ENCODE results near the gene VPS11.

The VPS11 gene

DNA sequence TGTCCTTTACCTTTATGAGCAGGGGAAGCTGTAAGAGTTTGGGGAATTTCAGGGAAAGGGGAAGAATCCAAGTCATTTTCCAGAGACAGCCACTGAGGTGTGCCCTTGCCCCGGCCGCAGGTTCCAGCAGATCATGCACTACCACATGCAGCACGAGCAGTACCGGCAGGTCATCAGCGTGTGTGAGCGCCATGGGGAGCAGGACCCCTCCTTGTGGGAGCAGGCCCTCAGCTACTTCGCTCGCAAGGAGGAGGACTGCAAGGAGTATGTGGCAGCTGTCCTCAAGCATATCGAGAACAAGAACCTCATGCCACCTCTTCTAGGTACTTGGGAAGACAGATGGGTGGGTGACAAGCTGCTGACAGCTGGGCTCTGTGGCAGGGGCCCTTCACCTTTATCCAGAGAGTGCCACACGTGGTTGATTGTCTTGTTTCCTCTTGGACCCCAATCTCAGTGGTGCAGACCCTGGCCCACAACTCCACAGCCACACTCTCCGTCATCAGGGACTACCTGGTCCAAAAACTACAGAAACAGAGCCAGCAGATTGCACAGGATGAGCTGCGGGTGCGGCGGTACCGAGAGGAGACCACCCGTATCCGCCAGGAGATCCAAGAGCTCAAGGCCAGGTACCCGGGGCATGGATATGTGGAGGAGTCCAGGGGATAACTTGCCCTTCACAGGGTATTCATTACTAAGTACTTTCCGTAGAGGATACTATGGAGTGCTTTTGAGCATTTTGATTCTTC is 11.2 kb downstream of the VPS11 start:
- in situ Hi-C loops (cut with MboI; ENCODE audit: low sequenced_read_pairs) = no loop called here

DNA sequence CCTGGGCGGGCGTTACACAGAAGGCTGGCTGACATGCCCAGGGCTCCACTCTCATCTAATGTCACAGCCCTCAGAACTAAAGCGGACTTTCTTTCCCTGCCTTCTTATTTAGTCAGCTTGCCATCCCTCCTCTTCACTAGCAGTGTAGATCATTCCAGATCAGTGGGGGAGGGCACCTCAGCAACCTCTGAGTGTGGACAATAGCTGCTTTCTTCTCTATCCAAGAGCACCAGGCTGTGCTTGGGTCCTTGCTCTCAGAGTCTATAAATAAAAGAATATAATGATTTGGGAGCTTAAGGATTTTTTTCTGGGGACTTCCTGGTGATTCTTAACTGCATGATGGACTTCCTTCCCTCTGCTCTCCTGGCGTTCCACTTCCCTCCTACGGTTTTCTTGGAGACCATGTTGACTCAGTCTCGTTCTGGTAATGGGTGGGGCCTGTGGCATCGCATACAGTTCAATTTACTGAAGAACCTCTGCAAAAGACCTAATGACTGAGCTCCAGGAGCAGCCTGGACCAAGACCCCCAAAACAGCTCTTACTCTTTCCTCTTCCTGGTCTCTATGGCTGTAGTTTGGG is 14.2 kb downstream of the VPS11 start:
- in situ Hi-C loops (cut with MboI; ENCODE audit: low sequenced_read_pairs) = no loop called here

- in situ Hi-C loops (cut with MboI; ENCODE audit: low sequenced_read_pairs) = no loop called here
These were observed 17.2 kb downstream of the VPS11 start, which contains the start of gene HMBS for GRCh38 chr11:119084663-119085436. TSS of gene HMBS (plus strand) at chr11:119084881. CDS start at chr11:119085034, 153 bp downstream.

- in situ Hi-C loops (cut with MboI; ENCODE audit: low sequenced_read_pairs) = no loop called here
These were observed 17.8 kb downstream of the VPS11 start for GRCh38 chr11:119085437-119085847.

- in situ Hi-C loops (cut with MboI; ENCODE audit: low sequenced_read_pairs) = no loop called here
These were observed 19.5 kb downstream of the VPS11 start for GRCh38 chr11:119087123-119087522.

DNA sequence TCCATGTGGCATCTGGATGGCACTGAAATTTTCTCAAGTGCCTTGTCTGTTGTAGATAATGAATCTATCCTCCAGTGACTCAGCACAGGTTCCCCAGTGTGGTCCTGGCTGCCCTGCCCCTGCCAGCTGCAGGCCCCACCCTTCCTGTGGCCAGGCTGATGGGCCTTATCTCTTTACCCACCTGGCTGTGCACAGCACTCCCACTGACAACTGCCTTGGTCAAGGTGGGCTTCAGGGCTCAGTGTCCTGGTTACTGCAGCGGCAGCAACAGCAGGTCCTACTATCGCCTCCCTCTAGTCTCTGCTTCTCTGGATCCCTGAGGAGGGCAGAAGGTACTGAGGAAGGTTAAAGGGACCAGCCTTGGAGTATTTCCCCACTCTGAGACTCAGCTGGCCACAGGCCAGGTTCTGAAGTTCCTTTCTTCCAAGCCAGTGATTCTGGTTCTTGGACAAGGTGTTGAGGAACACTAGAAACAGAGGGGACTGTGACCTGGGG is 20.2 kb downstream of the VPS11 start:
- in situ Hi-C loops (cut with MboI; ENCODE audit: low sequenced_read_pairs) = no loop called here

GRCh38 chr11:119088406-119088805 is 20.8 kb downstream of the VPS11 start:
- in situ Hi-C loops (cut with MboI; ENCODE audit: low sequenced_read_pairs) = no loop called here

DNA sequence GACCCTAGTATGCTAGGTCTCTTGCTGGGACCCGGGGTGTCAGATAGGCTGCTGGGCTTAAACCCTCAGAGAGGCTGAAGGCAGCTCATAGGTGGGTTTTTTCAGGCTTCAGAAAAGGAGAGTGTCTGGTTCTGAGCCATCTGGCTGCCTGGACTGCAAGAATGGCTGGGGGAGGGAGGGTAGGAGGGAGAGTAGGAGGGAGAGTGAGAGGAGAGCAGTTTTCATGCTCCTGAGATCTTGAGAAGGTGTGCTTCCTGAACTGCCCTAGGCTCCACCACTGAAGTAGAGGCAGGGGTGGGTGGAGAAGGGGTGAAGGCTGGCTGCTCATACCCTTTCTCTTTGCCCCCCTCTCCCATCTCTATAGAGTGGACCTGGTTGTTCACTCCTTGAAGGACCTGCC is 21.7 kb downstream of the VPS11 start:
- in situ Hi-C loops (cut with MboI; ENCODE audit: low sequenced_read_pairs) = no loop called here

- in situ Hi-C loops (cut with MboI; ENCODE audit: low sequenced_read_pairs) = no loop called here
These were observed 23.6 kb downstream of the VPS11 start for GRCh38 chr11:119091178-119091577.

DNA sequence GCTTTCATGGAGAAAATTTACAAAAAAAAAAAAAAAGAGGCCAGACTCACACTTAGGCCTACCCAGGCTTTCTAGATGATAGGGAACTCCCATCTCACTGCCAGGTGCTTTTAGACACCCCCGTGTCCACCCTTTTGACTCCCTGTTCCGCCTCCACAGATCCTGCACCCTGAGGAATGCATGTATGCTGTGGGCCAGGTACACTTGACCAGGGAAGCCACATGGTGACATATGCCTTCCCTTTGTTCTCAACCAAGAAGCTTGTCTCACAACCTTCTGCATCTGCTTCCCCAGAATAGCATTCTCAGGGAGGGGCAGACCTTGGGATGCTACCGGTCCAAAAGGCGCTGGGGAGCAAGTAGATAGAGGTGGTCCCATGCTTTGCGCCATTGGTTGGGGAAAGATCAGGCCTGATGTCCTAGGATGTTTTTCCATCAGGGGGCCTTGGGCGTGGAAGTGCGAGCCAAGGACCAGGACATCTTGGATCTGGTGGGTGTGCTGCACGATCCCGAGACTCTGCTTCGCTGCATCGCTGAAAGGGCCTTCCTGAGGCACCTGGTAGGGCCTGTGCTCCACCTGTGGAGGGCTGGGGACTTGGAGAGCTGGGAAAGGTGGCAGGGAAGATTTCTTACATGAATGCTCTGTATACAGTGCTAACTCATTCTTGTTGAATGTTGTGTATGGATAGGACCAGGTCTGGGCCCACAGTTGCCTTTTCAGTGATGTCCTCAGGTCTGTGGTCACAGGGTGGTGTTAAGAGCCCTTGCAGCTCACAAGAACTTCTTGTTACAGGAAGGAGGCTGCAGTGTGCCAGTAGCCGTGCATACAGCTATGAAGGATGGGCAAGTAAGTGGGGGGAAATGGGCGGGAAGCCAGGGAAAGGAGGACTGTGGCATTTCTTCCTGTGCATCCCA is 24.6 kb downstream of the VPS11 start:
- in situ Hi-C loops (cut with MboI; ENCODE audit: low sequenced_read_pairs) = no loop called here

DNA sequence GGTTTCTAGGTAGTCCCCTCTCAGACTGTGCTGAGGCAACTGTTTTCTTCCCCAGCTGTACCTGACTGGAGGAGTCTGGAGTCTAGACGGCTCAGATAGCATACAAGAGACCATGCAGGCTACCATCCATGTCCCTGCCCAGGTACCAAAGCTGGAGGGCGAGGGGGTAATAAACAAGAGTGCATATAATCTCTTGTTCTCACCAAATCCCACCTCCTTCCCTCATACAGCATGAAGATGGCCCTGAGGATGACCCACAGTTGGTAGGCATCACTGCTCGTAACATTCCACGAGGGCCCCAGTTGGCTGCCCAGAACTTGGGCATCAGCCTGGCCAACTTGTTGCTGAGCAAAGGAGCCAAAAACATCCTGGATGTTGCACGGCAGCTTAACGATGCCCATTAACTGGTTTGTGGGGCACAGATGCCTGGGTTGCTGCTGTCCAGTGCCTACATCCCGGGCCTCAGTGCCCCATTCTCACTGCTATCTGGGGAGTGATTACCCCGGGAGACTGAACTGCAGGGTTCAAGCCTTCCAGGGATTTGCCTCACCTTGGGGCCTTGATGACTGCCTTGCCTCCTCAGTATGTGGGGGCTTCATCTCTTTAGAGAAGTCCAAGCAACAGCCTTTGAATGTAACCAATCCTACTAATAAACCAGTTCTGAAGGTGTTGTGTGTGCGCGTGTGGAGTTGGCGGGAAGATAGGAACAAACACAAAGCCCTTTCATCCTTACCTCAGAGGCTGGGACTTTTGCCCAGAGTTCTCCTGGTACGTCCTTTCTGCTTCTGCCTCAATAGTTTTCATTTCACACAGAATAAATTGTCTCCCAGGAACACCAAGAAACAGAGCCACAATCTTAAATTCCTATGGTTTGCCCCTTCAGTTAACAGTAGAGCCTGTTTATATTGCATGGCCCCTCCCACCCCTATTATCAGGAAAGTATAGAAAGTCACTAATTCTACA is 25.5 kb downstream of the VPS11 start:
- in situ Hi-C loops (cut with MboI; ENCODE audit: low sequenced_read_pairs) = no loop called here

DNA sequence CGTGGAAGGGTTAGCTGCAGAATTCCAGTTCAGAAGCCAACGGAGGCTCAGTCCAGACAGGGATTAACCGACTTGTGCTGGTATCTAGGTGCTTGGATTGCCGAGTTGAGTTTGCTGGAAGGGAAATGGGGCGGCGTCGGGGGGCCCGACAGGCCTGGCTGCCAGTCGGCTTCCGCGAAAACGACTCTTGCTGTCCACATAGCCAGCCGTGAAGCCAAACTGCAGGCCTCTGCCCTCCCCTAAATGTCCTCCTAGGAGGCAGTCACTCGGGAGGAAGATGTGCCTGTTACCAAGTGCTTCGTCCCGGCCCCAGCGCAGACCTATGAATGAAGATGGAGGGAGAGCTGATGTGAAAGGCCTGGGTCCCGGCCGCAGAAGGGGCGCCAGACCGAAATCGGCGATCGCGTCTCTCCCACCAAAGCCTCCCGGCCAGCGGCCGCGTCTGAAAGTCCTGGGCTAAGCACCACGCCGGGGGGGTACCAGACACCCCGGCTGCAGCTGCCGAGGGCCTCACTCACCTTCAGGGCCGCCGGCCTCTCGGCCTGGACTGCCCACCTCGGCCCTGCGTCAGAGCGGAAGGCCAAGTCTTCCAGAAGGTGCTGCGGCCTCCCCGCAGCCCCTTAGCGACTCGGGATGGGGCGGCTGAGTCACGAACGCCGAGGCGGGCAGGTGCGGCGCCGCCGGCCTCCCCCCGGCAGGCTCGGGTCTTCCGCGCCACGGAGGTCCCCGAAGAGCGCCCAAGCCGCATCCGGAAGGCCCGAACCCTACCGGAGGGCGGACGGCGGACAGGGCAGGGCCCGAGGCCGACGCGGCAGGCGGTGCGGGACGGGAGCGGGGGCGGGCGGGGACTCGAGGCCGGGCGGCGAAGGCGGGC is 26.6 kb downstream of the VPS11 start:
- in situ Hi-C loops (cut with MboI; ENCODE audit: low sequenced_read_pairs) = no loop called here

DNA sequence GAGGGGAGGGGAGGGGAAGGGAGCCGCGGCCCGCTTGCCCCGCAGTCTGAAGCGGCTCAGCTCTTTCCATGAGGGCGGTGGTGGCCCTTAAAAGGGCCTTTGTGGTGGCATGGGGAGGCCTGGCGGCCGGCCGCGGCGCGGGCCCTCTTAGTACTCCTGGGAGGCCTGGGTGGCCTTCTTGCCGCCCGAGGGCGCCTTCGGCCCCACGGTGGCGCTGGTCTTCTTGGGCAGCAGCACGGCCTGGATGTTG is 27.1 kb downstream of the VPS11 start:
- in situ Hi-C loops (cut with MboI; ENCODE audit: low sequenced_read_pairs) = no loop called here

DNA sequence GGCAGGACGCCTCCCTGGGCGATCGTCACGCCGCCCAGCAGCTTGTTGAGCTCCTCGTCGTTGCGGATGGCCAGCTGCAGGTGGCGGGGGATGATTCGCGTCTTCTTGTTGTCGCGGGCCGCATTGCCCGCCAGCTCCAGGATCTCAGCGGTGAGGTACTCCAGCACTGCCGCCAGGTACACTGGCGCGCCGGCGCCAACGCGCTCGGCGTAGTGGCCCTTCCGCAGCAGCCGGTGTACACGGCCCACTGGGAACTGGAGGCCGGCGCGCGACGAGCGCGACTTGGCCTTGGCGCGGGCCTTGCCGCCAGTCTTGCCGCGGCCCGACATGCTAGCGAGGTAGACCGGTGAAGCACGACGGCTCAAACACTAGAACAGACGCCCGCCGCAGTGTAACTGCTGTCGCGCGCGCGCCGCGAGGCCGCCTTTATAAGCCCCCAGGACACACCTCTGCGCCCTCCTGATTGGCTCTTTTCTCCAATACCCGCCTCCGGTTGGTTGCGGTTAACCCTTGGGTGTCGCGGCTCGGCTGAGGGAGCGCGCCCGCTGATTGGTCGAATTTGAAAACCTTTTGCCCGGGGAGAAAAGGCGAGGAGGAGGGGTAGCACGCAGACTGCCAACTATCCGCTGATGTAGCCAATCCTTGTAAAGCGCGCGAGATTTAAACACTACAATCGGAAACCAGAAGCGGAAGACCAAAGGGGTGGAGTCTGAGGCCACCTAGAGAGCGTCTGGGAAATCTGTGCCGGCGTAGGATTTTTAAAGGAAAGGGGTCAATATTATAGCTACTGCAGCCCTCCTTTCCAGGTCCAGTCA is 27.7 kb downstream of the VPS11 start:
- in situ Hi-C loops (cut with MboI; ENCODE audit: low sequenced_read_pairs) = no loop called here

- in situ Hi-C loops (cut with MboI; ENCODE audit: low sequenced_read_pairs) = no loop called here
These were observed 32.1 kb downstream of the VPS11 start for GRCh38 chr11:119099711-119100110.

- in situ Hi-C loops (cut with MboI; ENCODE audit: low sequenced_read_pairs) = no loop called here
These were observed 32.8 kb downstream of the VPS11 start for GRCh38 chr11:119100246-119100970.

DNA sequence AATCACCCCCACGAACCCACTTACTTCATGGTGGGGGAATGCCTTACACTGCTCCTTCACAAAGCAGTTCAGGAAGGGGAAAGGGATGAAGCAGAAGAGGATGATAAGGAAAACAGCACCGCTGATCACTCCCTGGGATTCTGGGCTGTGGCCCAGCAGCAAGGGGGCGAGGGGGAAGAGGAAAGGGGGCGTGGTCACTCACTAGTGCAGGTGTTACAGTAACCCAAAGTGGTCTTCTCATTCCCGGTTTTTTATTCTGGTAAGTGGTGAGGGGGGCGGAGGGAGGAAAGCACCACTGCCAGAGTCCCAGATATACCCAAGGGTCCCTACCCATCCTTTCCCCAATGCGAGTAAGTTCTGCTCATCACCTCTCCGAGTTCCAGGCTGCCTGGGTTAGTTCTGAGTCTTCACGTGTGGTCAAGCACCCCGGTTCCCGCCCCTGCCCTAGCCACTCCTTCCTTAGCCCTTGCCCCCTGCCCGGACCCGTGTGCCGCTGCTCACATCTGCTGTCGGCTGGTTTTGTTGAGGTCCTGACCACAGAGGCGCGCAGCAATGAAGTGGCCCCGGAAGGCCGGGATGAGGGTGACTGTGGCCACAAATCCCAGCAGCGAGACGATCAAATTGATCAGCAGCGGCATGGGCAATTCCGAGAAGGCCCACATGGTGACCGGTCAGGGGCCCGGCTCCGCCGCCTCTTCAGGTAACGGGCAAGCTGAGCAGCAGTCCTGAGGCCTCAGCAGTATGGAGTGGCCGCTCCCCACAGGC is 33.6 kb downstream of the VPS11 start:
- in situ Hi-C loops (cut with MboI; ENCODE audit: low sequenced_read_pairs) = no loop called here

Measured in HL-60/S4 treated with phorbol 12-myristate 13-acetate at 8.2 ng/mL for 4 days and 3 days (cell line).